ENCODE measurements around the gene SLC30A2. TPM values are rescaled to one million over a fixed set of nuclear protein-coding genes. Genes with fewer than 3 reads are reported as not detected.
A peak's percentile ranks its signal among the peaks of the same experiment; 100 is the strongest.

The SLC30A2 gene
- total RNA-seq, 1 donor from 2014 or later: 4.4 TPM

DNA sequence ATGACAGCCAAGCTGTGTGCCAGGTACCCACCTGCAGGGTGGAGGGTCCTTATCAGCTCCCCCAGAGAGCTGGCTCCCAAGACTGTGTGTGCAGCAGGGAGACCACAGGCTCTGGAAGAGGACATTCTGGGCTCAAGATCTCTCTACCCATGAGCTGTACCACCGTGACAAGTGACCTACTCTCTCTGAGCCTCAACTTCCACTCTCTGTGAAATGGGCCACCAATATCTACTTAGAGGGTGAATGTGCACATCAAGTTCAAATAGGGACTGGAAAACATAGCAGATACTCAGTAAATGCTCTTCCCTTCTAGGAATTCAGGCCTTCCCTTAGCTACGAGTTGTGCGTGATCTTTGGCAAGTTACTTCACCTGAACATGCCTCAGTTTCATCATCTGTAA is 1.5 kb downstream of the SLC30A2 start:
- H3K36me3 Mint-ChIP-seq: no peaks in the 10 kb centered on the region
- peak overlapping the region; percentile 82 for H3K27ac Mint-ChIP-seq
- no peaks in the 10 kb centered on the region for H3K9me3 Mint-ChIP-seq
- H3K4me1 Mint-ChIP-seq (ENCODE audit: unreplicated experiment): peaks cover 4% of the 10 kb centered on the region
- H3K4me3 Mint-ChIP-seq: peak overlapping the region; percentile 87
- H3K27me3 Mint-ChIP-seq: peaks cover 67% of the 10 kb centered on the region
- DNase-seq (ENCODE audit: extremely low spot score, unreplicated experiment): no peak
- TF ChIP-seq, protein P1, sequence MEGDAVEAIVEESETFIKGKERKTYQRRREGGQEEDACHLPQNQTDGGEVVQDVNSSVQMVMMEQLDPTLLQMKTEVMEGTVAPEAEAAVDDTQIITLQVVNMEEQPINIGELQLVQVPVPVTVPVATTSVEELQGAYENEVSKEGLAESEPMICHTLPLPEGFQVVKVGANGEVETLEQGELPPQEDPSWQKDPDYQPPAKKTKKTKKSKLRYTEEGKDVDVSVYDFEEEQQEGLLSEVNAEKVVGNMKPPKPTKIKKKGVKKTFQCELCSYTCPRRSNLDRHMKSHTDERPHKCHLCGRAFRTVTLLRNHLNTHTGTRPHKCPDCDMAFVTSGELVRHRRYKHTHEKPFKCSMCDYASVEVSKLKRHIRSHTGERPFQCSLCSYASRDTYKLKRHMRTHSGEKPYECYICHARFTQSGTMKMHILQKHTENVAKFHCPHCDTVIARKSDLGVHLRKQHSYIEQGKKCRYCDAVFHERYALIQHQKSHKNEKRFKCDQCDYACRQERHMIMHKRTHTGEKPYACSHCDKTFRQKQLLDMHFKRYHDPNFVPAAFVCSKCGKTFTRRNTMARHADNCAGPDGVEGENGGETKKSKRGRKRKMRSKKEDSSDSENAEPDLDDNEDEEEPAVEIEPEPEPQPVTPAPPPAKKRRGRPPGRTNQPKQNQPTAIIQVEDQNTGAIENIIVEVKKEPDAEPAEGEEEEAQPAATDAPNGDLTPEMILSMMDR (conservative IDR thresholded peaks at IDR 0.05): no peak

DNA sequence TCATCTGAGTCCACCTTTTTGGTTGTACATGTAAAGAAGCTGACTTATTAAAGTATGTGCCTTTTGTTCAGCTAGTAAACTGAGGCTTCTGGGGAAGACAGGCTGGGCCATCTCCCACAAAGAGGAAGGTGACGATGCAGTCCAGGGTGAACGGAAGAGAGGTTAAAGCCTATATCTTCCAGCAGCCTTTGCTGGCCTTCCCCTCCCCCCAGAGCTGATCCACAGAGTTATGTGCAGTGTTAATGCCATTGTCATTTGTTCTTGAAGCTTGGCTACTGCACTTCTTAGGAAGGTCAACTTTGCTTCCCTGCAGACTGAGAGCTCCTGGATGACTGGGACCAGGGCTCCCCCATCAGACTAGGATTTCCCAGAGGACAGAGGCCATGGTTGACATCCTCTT is 2.2 kb downstream of the SLC30A2 start:
- TF ChIP-seq, protein P1 (conservative IDR thresholded peaks at IDR 0.05): no peak
- no peak for DNase-seq (ENCODE audit: extremely low spot score, unreplicated experiment)
- Mint-ChIP-seq H3K36me3 (no peaks in the 10 kb centered on the region), H3K27me3 (peaks cover 61% of the 10 kb centered on the region), H3K27ac (peak overlapping the region; percentile 58), H3K9me3 (no peaks in the 10 kb centered on the region), H3K4me1 (ENCODE audit: unreplicated experiment) (peaks cover 4% of the 10 kb centered on the region), H3K4me3 (peak overlapping the region; percentile 65)

DNA sequence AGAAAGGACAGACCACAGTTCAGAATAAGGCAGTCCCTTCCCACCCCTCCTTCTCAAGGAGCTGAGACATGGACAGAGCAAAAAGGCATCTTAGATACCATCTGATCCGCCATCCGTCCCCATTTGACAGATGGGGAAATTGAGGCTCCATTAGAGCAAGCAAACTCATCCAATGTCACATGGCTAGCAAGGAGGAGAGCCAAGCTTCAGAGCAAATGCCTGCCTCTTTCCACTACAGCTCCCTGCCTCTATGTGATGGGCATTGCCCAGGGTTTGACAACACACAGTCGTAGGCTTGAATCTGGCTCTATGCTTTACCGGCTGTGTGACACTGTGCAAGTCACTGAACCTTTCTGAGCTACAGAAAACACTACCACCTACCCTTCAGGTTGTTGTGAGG is 3.9 kb downstream of the SLC30A2 start:
- DNase-seq (ENCODE audit: extremely low spot score, unreplicated experiment): no peak
- Mint-ChIP-seq H3K4me1 (ENCODE audit: unreplicated experiment) (peaks cover 4% of the 10 kb centered on the region), H3K27ac (no peak overlapping the region), H3K9me3 (no peaks in the 10 kb centered on the region), H3K4me3 (no peak overlapping the region), H3K27me3 (peaks cover 44% of the 10 kb centered on the region), H3K36me3 (no peaks in the 10 kb centered on the region)
- TF ChIP-seq, protein P1 (conservative IDR thresholded peaks at IDR 0.05): no peak

DNA sequence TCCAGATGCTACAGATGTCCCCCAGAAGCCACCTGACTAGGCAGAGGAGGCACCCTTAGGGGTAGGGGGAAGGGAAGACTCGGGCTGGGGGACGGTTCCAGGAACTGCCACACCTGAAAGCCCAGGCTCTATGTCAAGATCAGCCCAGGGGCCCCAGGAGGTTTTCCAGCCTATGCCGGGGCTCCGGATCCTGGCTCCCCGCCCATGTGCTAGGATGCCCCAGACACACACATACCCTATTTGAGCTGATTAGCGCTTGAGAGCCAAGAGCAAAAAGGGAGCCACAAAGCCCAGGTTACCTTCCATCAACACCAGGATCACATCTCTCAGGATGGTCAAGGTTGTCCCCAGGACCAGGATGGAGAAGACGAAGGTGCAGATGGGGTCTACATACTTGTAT is 4.5 kb downstream of the SLC30A2 start:
- Mint-ChIP-seq H3K4me3 (no peak overlapping the region), H3K27me3 (peaks cover 38% of the 10 kb centered on the region), H3K27ac (no peak overlapping the region), H3K4me1 (ENCODE audit: unreplicated experiment) (peaks cover 4% of the 10 kb centered on the region), H3K36me3 (no peaks in the 10 kb centered on the region), H3K9me3 (no peaks in the 10 kb centered on the region)
- no peak for DNase-seq (ENCODE audit: extremely low spot score, unreplicated experiment)
- TF ChIP-seq, protein P1 (conservative IDR thresholded peaks at IDR 0.05): no peak

DNA sequence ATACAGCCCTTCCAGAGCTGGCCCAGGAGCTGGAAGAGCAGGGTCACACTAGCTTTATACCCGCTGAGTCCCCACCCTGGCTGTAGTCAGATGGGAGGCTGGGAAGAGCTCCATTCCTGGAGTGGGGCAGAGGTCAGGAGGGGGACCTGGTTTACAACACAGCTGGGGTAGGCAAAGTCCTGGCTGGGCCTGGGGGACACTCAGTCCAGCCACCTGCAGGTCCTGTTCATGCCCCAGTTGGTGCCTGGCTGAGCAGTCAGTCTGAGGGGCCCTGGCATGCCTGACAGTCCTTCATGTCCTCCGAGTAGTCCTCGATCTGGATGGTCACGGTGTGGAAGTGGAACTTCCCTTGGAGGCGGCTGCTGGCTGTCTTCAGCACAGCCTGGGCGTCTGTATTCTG is 7.0 kb downstream of the SLC30A2 start:
- no peak for DNase-seq (ENCODE audit: extremely low spot score, unreplicated experiment)
- Mint-ChIP-seq H3K4me1 (ENCODE audit: unreplicated experiment) (peaks cover 3% of the 10 kb centered on the region), H3K9me3 (no peaks in the 10 kb centered on the region)

More for the DNA sequence above, 7.0 kb downstream of the SLC30A2 start:
- no peaks in the 10 kb centered on the region for H3K36me3 Mint-ChIP-seq
- peaks cover 24% of the 10 kb centered on the region for H3K27me3 Mint-ChIP-seq
- H3K27ac Mint-ChIP-seq: no peak overlapping the region
- no peak overlapping the region for H3K4me3 Mint-ChIP-seq
- TF ChIP-seq, protein P1 (conservative IDR thresholded peaks at IDR 0.05): no peak
